Hepatocyte (in vitro differentiated cells): ENCODE data around the gene TBC1D7. TPM values are rescaled to one million over a fixed set of nuclear protein-coding genes. Genes with fewer than 3 reads are reported as not detected.

ENCODE experiments used
- DNase-seq: peaks from one replicate; pipeline ENCODE4 v3.0.0-alpha.2; 2016; ENCODE audit warnings: low spot score
- H2AFZ ChIP-seq: fragments of 200-600 bp; sonication (generic); 2 replicates; pipeline ENCODE4 v1.6.0; 2016; ENCODE audit warnings: antibody characterized with exemption, mild to moderate bottlenecking
- H3K27ac ChIP-seq: fragments of 200-600 bp; sonication (generic); 2 replicates; pipeline ENCODE4 v1.5.1; 2016; ENCODE audit warnings: mild to moderate bottlenecking
- H3K27me3 ChIP-seq: fragments of 200-600 bp; sonication (generic); 2 replicates; pipeline ENCODE4 v1.6.1; 2016
- H3K36me3 ChIP-seq: fragments of 200-600 bp; sonication (generic); replicated peaks from 2 replicates; pipeline ENCODE4 v1.5.1; 2016; ENCODE audit warnings: low read depth; ENCODE audit not compliant: insufficient read depth
- H3K4me1 ChIP-seq: fragments of 200-600 bp; sonication (generic); 2 replicates; pipeline ENCODE4 v1.5.1; 2016; ENCODE audit warnings: mild to moderate bottlenecking, moderate library complexity; ENCODE audit not compliant: insufficient read depth
- H3K4me2 ChIP-seq: fragments of 200-600 bp; sonication (generic); 2 replicates; pipeline ENCODE4 v1.6.0; 2016
- H3K4me3 ChIP-seq: fragments of 200-600 bp; sonication (generic); 2 replicates; pipeline ENCODE4 v1.5.1; 2016; ENCODE audit warnings: mild to moderate bottlenecking
- H3K79me2 ChIP-seq: fragments of 200-600 bp; sonication (generic); 2 replicates; pipeline ENCODE4 v1.6.0; 2017; ENCODE audit warnings: mild to moderate bottlenecking
- H3K9me2 ChIP-seq: fragments of 200-600 bp; sonication (generic); replicated peaks from 2 replicates; pipeline ENCODE4 v1.6.0; 2017; ENCODE audit warnings: mild to moderate bottlenecking; ENCODE audit not compliant: insufficient read depth
- H3K9me3 ChIP-seq: fragments of 200-600 bp; sonication (generic); 2 replicates; pipeline ENCODE4 v1.5.1; 2016; ENCODE audit warnings: low read depth, mild to moderate bottlenecking
- H4K20me1 ChIP-seq: fragments of 200-600 bp; sonication (generic); 2 replicates; pipeline ENCODE4 v1.6.0; 2016; ENCODE audit warnings: mild to moderate bottlenecking; ENCODE audit not compliant: insufficient read depth, poor library complexity, severe bottlenecking
- CTCF ChIP-seq: fragments of 200-600 bp; sonication (generic); IDR thresholded peaks from 2 replicates; pipeline ENCODE4 v1.5.1; 2016; ENCODE audit warnings: antibody characterized with exemption, mild to moderate bottlenecking; ENCODE audit not compliant: poor library complexity
- EZH2 ChIP-seq: fragments of 200-600 bp; sonication (generic); IDR thresholded peaks from 2 replicates; pipeline ENCODE4 v1.6.1; 2016; ENCODE audit warnings: antibody characterized with exemption, mild to moderate bottlenecking, borderline replicate concordance
- EZH2phosphoT487 ChIP-seq: fragments of 200-600 bp; sonication (generic); IDR thresholded peaks from one replicate; pipeline ENCODE4 v1.6.1; 2018; ENCODE audit warnings: antibody characterized with exemption, mild to moderate bottlenecking, low read depth, moderate library complexity; ENCODE audit not compliant: unreplicated experiment, severe bottlenecking
- WGBS: methylation state at CpG from one replicate; pipeline ENCODE4 v1.1.6; 2016; ENCODE audit warnings: low lambda C conversion rate; ENCODE audit errors: missing lambda C conversion rate; 5-methylcytosine and 5-hydroxymethylcytosine counted together
- polyA plus RNA-seq: library from polyadenylated mRNA; unstranded; fragments of >200 nt; fragmentation: Nextera tagmentation; extraction: Ambion mirVana; gene quantifications from 2 replicates; pipeline ENCODE4 v1.2.1, GENCODE V29; 2016
- total RNA-seq: library from RNA; depleted of rRNA; stranded (reverse); fragments of >200 nt; gene quantifications from 2 replicates; pipeline ENCODE4 v1.2.3, GENCODE V29; 2014

TBC1D7 gene
- total and polyA plus RNA-seq, 2 experiments from 2014 or later = 15.5 to 28.3 TPM

GRCh38 chr6:13275435-13275989, 52.8 kb downstream of the TBC1D7 start:
- no peak overlapping the region for H3K27ac ChIP-seq
- H3K27me3 ChIP-seq = no peaks in the 10 kb centered on the region
- H3K79me2 ChIP-seq = no peaks in the 10 kb centered on the region
- WGBS = 84% methylated on average over 8 of the region's 8 CpGs
- no peaks in the 10 kb centered on the region for H3K9me3 ChIP-seq
- TF ChIP-seq EZH2phosphoT487 (no peak), CTCF (no peak)
- H2AFZ ChIP-seq = no peak overlapping the region
- H3K4me3 ChIP-seq = no peak overlapping the region
- no peaks in the 10 kb centered on the region for H4K20me1 ChIP-seq
- DNase-seq = no peak
- H3K9me2 ChIP-seq = no peaks in the 10 kb centered on the region
- H3K36me3 ChIP-seq = no peaks in the 10 kb centered on the region
- H3K4me1 ChIP-seq = no peaks in the 10 kb centered on the region
- no peak overlapping the region for H3K4me2 ChIP-seq

DNA sequence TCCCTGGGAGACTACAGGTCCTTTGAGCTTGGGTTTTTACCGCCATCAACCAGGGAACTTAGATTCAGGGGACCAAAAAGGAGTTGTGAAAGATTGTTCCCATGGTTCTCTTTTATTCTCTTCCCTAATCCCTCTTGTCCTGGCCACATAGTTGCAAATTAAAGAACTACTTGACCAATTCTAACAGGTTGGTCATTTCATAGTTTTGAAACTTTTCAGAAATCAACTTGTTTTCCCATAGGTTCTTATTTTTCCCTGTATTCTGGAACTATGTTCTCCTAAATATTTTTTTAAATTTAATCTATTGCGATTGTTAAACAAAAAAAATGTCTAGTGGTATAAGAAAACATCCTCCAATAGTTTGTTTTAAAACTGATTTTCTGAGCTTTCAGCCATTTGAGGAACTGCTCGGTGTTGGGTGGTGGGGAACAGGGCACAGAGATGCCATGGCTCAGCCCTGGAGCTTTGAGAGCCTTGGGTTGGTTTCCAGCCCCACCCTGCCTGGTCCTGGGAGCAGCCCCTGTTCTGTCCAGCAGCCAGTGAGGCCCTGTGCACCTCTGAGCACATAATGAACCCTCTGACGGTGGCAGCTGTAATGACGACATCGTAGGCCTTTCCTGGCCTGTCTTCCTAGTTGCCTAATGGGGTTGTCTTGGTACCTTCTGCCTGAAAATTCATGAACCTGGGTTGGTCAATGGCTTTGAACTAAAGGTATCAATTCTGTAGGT, 53.5 kb downstream of the TBC1D7 start:
- DNase-seq = no peak
- Histone ChIP-seq H3K9me2 (no peaks in the 10 kb centered on the region), H2AFZ (no peak overlapping the region), H3K4me2 (no peak overlapping the region), H3K27me3 (no peaks in the 10 kb centered on the region), H3K36me3 (no peaks in the 10 kb centered on the region), H3K4me3 (no peak overlapping the region), H3K9me3 (no peaks in the 10 kb centered on the region), H3K27ac (no peak overlapping the region), H3K4me1 (no peaks in the 10 kb centered on the region), H4K20me1 (no peaks in the 10 kb centered on the region), H3K79me2 (no peaks in the 10 kb centered on the region)
- TF ChIP-seq CTCF (no peak), EZH2phosphoT487 (no peak), EZH2 (no peak)
- WGBS = 70% methylated on average over 6 of the region's 6 CpGs

GRCh38 chr6:13273931-13274706, 54.2 kb downstream of the TBC1D7 start:
- WGBS = 61% methylated on average over 21 of the region's 21 CpGs
- Histone ChIP-seq H2AFZ (no peak overlapping the region), H3K4me2 (no peak overlapping the region), H3K4me3 (no peak overlapping the region), H3K27ac (no peak overlapping the region), H4K20me1 (no peaks in the 10 kb centered on the region), H3K9me3 (no peaks in the 10 kb centered on the region), H3K36me3 (no peaks in the 10 kb centered on the region), H3K27me3 (no peaks in the 10 kb centered on the region), H3K79me2 (no peaks in the 10 kb centered on the region), H3K4me1 (no peaks in the 10 kb centered on the region), H3K9me2 (no peaks in the 10 kb centered on the region)
- no peak for DNase-seq
- TF ChIP-seq EZH2phosphoT487 (no peak), CTCF (no peak), EZH2 (no peak)
